K562 (cell line): ENCODE measurements around the gene SETMAR. TPM values are rescaled to one million over a fixed set of nuclear protein-coding genes. Genes with fewer than 3 reads are reported as not detected.

Source experiments
- ATAC-seq: fragments of 200-7000 bp; cut with Tn5 transposase; 3 replicates; pipeline ENCODE4 v1.9.1; 2020; ENCODE audit warnings: moderate library complexity
- BruUV-seq: library from RNA; stranded (reverse); fragments of 400-500 nt; replicated peaks from 2 replicates; lab custom pipeline; 2021; lab: Mats Ljungman, UMichigan
- CTCF ChIA-PET: fragments of 300-600 bp; formaldehyde crosslinking; extraction: SDS; loops from one replicate; lab custom pipeline; 2021; ENCODE audit warnings: low intra/inter-chr PET ratio; lab: Yijun Ruan, JAX
- POLR2A ChIA-PET: fragments of 300-600, 350-650 bp; sonication (Branson Sonifier 250); formaldehyde crosslinking; extraction: SDS; loops from one replicate; lab custom pipeline; 2021; ENCODE audit warnings: antibody characterized with exemption, inconsistent platforms; lab: Yijun Ruan, JAX
- DNase-seq, 4 experiments: peaks; one replicate each; pipeline versions ENCODE4 v3.0.0 to v3.0.0-alpha.2; 2011 to 2018; ENCODE audit warnings: low spot score in 3 of 4, mixed read lengths in 3 of 4; ENCODE audit errors: extremely low read depth in 1 of 4
- FAIRE-seq: peaks from 2 replicates; lab custom pipeline; 2011; peaks lifted over from hg19 to GRCh38; lab: Jason Lieb, UNC
- H2AFZ ChIP-seq: 2 replicates; pipeline ENCODE4 v1.6.0; 2011; ENCODE audit warnings: low read depth, low read length, control low read depth, inconsistent platforms
- H3K27ac ChIP-seq: fragments of 200-600 bp; 3 replicates; pipeline ENCODE4 v1.8.0; 2011; ENCODE audit warnings: low read depth, mild to moderate bottlenecking, control low read depth, inconsistent platforms, low read length, moderate library complexity, mixed read lengths; ENCODE audit errors: extremely low read depth
- H3K27me3 ChIP-seq, 2 experiments: fragments of 300-600 bp in 1 of 2; 2 replicates in 1 of 2; 3 replicates in 1 of 2; pipeline versions ENCODE4 v1.6.0 to v1.8.0; 2011; ENCODE audit warnings: inconsistent platforms in 2 of 2, low read length in 2 of 2, mild to moderate bottlenecking in 1 of 2, mixed read lengths in 1 of 2, moderate library complexity in 1 of 2; ENCODE audit not compliant: control insufficient read depth in 2 of 2, insufficient read depth in 2 of 2
- H3K36me3 ChIP-seq: fragments of 300-600 bp; 3 replicates; pipeline ENCODE4 v1.8.0; 2011; ENCODE audit warnings: mild to moderate bottlenecking, low read length, inconsistent platforms; ENCODE audit not compliant: control insufficient read depth, insufficient read depth
- H3K4me1 ChIP-seq, 2 experiments: fragments of 200-600 bp in 1 of 2; replicated peaks in 1 of 2; 2 replicates in 1 of 2; 3 replicates in 1 of 2; pipeline versions ENCODE4 v1.5.1 to v1.8.0; 2011; ENCODE audit warnings: inconsistent platforms in 2 of 2, low read length in 2 of 2, mild to moderate bottlenecking in 1 of 2, mixed read lengths in 1 of 2, moderate library complexity in 1 of 2; ENCODE audit not compliant: control insufficient read depth in 2 of 2, insufficient read depth in 2 of 2
- H3K4me2 ChIP-seq: 2 replicates; pipeline ENCODE4 v1.6.1; 2011; ENCODE audit warnings: low read length, control low read depth, inconsistent platforms, mixed read lengths; ENCODE audit not compliant: insufficient read depth
- H3K4me3 ChIP-seq: fragments of 200-600 bp; sonication (generic), shearing (Covaris generic); 2 replicates; pipeline ENCODE4 v1.5.1; 2016; ENCODE audit warnings: control low read depth, inconsistent platforms
- H3K79me2 ChIP-seq: fragments of 200-600 bp; 3 replicates; pipeline ENCODE4 v1.8.0; 2011; ENCODE audit warnings: low read length, inconsistent platforms; ENCODE audit not compliant: control insufficient read depth, insufficient read depth
- H3K9ac ChIP-seq, 2 experiments: 2 replicates each; pipeline versions ENCODE4 v1.6.0 to v1.6.1; 2011; ENCODE audit warnings: low read depth in 2 of 2, low read length in 2 of 2, control low read depth in 1 of 2, inconsistent platforms in 1 of 2, mild to moderate bottlenecking in 1 of 2, mixed read lengths in 1 of 2; ENCODE audit not compliant: insufficient read depth in 1 of 2
- H3K9me1 ChIP-seq: one replicate; pipeline ENCODE4 v1.6.0; 2011; ENCODE audit warnings: inconsistent platforms, mild to moderate bottlenecking, low read length, moderate library complexity; ENCODE audit not compliant: control insufficient read depth, insufficient read depth
- H3K9me3 ChIP-seq: replicated peaks from 2 replicates; pipeline ENCODE4 v1.5.1; 2011; ENCODE audit warnings: low read depth, low read length, inconsistent platforms; ENCODE audit not compliant: control insufficient read depth, insufficient read depth
- H4K20me1 ChIP-seq: replicated peaks from 2 replicates; pipeline ENCODE4 v1.6.1; 2011; ENCODE audit warnings: low read length, inconsistent platforms, mixed read lengths; ENCODE audit not compliant: control insufficient read depth, insufficient read depth
- GABPB2 ChIP-seq: fragments of 250-450 bp; sonication (Bioruptor Pico); conservative IDR thresholded peaks from 2 replicates; pipeline ENCODE4 v1.5.1; 2021; ENCODE audit warnings: mild to moderate bottlenecking
- NFIC ChIP-seq: fragments of 450-650 bp; IDR thresholded peaks from 2 replicates; pipeline ENCODE4 v1.6.1; 2017; ENCODE audit warnings: mild to moderate bottlenecking, inconsistent platforms
- RAD21 ChIP-seq, 2 experiments: fragments of 250-450 bp in 1 of 2; fragments of 450-650 bp in 1 of 2; sonication (Bioruptor Pico) in 1 of 2; formaldehyde crosslinking in 1 of 2; IDR thresholded peaks in 1 of 2; conservative IDR thresholded peaks in 1 of 2; 2 replicates each; pipeline versions ENCODE4 v1.4.0 to v1.8.0; 2020 to 2022; ENCODE audit warnings: mild to moderate bottlenecking in 2 of 2, moderate library complexity in 1 of 2
- WGBS: fragments of 100-300 bp; shearing (Covaris generic); methylation state at CpG from one replicate; pipeline ENCODE4 v1.1.6; 2016; ENCODE audit warnings: low coverage, mixed read lengths; ENCODE audit not compliant: insufficient coverage; ENCODE audit errors: missing lambda C conversion rate; 5-methylcytosine and 5-hydroxymethylcytosine counted together
- in situ Hi-C: fragments of 300-500 bp; cut with MboI; formaldehyde crosslinking; loops from 4 replicates; pipeline ENCODE4 v1.15.0; 2018; ENCODE audit warnings: inconsistent platforms, mixed read lengths
- intact Hi-C: fragments of 100-400 bp; cut with micrococcal nuclease; formaldehyde crosslinking; loops from 2 replicates; pipeline ENCODE4 v1.14.2; 2022
- polyA plus RNA-seq, 8 experiments: library from polyadenylated mRNA; depleted of rRNA in 4 of 8; stranded (reverse) in 5 of 8; unstranded in 3 of 8; fragments of >200 nt; fragmentation: Nextera tagmentation in 2 of 8; fragmentation: Illumina TruSeq in 1 of 8; extraction: Ambion mirVana in 2 of 8; extraction: Trizol in 1 of 8; gene quantifications; 2 replicates each; pipeline versions ENCODE4 v1.2.1 to v1.2.3, GENCODE V29; 2011 to 2014; ENCODE audit warnings: inconsistent platforms in 1 of 8, missing spikeins in 1 of 8
- total RNA-seq, 7 experiments: library from RNA; depleted of rRNA in 6 of 7; stranded (reverse); fragments of >200 nt in 6 of 7; fragmentation: Illumina TruSeq in 2 of 7; extraction: Trizol in 2 of 7; gene quantifications; 2 replicates each; pipeline versions ENCODE4 v1.2.1 to v1.2.3, GENCODE V29; 2011 to 2021; ENCODE audit warnings: low replicate concordance in 1 of 7
- TF ChIP-seq, protein P1 (sequence below), 3 experiments: IDR thresholded peaks in 2 of 3; conservative IDR thresholded peaks in 1 of 3; 2 replicates each; pipeline ENCODE4 v1.5.1; 2011 to 2012; ENCODE audit warnings: low read length in 3 of 3, mild to moderate bottlenecking in 3 of 3, control low read depth in 2 of 3, improper control_type of control experiment in 1 of 3, inconsistent platforms in 1 of 3, low read depth in 1 of 3, mixed read lengths in 1 of 3, moderate library complexity in 1 of 3; ENCODE audit not compliant: insufficient read depth in 2 of 3

The SETMAR gene
- total and polyA plus RNA-seq, 9 of the 15 experiments (the other 6 are each of a cell fraction or from before 2014, with no cell fraction given), result 5.5 to 25.1 (median 18.2) TPM

DNA sequence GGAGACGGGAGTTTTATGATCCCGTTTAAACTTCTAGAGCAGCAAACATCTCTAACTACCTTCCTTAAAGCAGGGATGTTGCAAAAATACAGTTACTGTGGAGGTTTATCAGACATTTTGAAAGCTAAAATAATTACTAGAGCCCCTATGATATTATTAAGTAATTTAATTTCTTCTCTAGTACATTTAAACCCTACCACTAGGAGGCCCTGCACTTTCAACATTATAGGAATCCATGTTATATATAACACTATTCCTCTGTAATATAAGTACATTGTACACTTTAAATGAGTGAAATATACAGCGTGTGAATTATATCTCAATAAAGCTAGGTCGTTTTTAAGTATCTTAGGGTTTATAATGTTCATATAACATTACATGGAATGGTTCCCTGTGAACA is 11.5 kb downstream of the SETMAR start:
- FAIRE-seq (no peak), ATAC-seq (peak; percentile 37; the same call in 1 of the 3 replicates), DNase-seq (no peak)
- H3K4me2 ChIP-seq, result no peak overlapping the region
- ChIA-PET CTCF (no interaction called here), POLR2A (interaction anchor here (0.9 to 1.4 kb wide), 2 partner anchors 9 to 180 kb away, joined by 3 to 4 read pairs; no protein-coding TSS in a partner anchor)
- TF ChIP-seq GABPB2 (CRISPR knock-in tag) (no peak), RAD21 (CRISPR knock-in tag; conservative IDR thresholded peaks at IDR 0.05 in 1 of 2, IDR thresholded peaks at IDR 0.05 in 1 of 2) (peak in 1 of 2 experiments; percentile 14; a peak in 2 of 4 replicates), NFIC (0 out of 2 replicates have a peak, but pooled peaks have one; percentile 5)
- TF ChIP-seq, protein P1, sequence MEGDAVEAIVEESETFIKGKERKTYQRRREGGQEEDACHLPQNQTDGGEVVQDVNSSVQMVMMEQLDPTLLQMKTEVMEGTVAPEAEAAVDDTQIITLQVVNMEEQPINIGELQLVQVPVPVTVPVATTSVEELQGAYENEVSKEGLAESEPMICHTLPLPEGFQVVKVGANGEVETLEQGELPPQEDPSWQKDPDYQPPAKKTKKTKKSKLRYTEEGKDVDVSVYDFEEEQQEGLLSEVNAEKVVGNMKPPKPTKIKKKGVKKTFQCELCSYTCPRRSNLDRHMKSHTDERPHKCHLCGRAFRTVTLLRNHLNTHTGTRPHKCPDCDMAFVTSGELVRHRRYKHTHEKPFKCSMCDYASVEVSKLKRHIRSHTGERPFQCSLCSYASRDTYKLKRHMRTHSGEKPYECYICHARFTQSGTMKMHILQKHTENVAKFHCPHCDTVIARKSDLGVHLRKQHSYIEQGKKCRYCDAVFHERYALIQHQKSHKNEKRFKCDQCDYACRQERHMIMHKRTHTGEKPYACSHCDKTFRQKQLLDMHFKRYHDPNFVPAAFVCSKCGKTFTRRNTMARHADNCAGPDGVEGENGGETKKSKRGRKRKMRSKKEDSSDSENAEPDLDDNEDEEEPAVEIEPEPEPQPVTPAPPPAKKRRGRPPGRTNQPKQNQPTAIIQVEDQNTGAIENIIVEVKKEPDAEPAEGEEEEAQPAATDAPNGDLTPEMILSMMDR (IDR thresholded peaks at IDR 0.05 in 2 of 3, conservative IDR thresholded peaks at IDR 0.05 in 1 of 3; ENCODE audit: insufficient read depth in 2 of 3, low read depth in 1 of 3, low read length in 3 of 3), result peak in 1 of 3 experiments; percentile 40; a peak in 4 of 6 replicates
- H3K27me3 ChIP-seq, result no peaks in the 10 kb centered on the region
- no peaks in the 10 kb centered on the region for H3K9me3 ChIP-seq
- peaks cover 31% of the 10 kb centered on the region for H3K36me3 ChIP-seq
- intact Hi-C loops, result no loop called here
- no peaks in the 10 kb centered on the region for H4K20me1 ChIP-seq
- no peak overlapping the region for H3K27ac ChIP-seq
- in situ Hi-C loops, result no loop called here
- no TSS peak for BruUV-seq
- H3K79me2 ChIP-seq, result no peaks in the 10 kb centered on the region
- no peak overlapping the region for H3K4me3 ChIP-seq
- H3K9ac ChIP-seq, result no peak overlapping the region
- H3K4me1 ChIP-seq, result peaks cover 3 to 7% of the 10 kb centered on the region in 2 experiments; a peak in 2 of 5 replicates
- no peak overlapping the region for H2AFZ ChIP-seq
- H3K9me1 ChIP-seq, result no peaks in the 10 kb centered on the region
- WGBS, result 70% methylated on average over 4 of the region's 4 CpGs
